ENCODE results near the gene NAV2.

NAV2 gene

DNA sequence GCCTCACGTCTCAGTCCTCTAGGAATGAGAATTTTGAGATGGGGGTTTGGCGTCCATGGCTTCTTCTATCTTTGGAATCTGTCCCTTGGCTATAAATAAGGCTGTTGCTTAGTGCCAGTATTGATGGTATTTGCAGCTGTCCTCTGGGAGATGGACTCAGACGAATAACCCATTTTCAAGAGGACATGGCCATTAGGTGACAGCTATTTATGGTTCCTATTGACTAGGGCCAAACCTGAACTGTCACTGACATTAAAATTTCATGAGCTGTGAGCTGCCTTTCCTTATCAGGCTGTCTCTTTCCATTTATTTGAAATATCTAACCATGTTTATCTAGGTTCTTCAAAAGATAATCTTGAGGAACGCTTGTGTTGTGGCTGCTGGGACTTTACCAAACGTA lies 92.7 kb downstream of the NAV2 start:
- no peak overlapping the region for H3K4me3 ChIP-seq (ENCODE audit: low read length)
- TF ChIP-seq, protein P1, sequence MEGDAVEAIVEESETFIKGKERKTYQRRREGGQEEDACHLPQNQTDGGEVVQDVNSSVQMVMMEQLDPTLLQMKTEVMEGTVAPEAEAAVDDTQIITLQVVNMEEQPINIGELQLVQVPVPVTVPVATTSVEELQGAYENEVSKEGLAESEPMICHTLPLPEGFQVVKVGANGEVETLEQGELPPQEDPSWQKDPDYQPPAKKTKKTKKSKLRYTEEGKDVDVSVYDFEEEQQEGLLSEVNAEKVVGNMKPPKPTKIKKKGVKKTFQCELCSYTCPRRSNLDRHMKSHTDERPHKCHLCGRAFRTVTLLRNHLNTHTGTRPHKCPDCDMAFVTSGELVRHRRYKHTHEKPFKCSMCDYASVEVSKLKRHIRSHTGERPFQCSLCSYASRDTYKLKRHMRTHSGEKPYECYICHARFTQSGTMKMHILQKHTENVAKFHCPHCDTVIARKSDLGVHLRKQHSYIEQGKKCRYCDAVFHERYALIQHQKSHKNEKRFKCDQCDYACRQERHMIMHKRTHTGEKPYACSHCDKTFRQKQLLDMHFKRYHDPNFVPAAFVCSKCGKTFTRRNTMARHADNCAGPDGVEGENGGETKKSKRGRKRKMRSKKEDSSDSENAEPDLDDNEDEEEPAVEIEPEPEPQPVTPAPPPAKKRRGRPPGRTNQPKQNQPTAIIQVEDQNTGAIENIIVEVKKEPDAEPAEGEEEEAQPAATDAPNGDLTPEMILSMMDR (conservative IDR thresholded peaks at IDR 0.05; ENCODE audit: low read length): no peak
- DNase-seq (ENCODE audit: low read depth): no peak

DNA sequence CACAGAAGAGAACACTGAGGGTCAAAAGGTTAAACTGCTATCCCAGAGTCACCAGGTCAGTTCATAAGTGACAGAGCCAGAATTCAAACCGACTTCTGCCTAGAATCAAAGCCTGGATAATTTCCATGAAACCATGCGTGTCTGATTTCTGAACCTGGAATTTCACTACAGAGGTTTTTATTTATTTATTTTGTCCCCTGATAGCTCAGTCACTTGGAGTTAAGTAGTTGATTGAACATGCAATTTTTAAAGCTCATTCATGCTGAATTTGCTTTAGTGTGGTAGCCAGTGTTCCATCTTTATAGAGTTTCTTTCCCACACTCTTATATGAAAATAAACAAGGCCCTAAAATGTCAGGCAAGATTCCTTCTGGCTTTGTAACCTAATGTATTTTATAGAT lies 93.2 kb downstream of the NAV2 start:
- TF ChIP-seq, protein P1 (conservative IDR thresholded peaks at IDR 0.05; ENCODE audit: low read length): no peak
- DNase-seq (ENCODE audit: low read depth): no peak
- no peak overlapping the region for H3K4me3 ChIP-seq (ENCODE audit: low read length)

- TF ChIP-seq, protein P1 (conservative IDR thresholded peaks at IDR 0.05; ENCODE audit: low read length): no peak
- DNase-seq (ENCODE audit: low read depth): no peak
- no peak overlapping the region for H3K4me3 ChIP-seq (ENCODE audit: low read length)
Observed at GRCh38 chr11:19806251-19806650, 93.6 kb downstream of the NAV2 start.

DNA sequence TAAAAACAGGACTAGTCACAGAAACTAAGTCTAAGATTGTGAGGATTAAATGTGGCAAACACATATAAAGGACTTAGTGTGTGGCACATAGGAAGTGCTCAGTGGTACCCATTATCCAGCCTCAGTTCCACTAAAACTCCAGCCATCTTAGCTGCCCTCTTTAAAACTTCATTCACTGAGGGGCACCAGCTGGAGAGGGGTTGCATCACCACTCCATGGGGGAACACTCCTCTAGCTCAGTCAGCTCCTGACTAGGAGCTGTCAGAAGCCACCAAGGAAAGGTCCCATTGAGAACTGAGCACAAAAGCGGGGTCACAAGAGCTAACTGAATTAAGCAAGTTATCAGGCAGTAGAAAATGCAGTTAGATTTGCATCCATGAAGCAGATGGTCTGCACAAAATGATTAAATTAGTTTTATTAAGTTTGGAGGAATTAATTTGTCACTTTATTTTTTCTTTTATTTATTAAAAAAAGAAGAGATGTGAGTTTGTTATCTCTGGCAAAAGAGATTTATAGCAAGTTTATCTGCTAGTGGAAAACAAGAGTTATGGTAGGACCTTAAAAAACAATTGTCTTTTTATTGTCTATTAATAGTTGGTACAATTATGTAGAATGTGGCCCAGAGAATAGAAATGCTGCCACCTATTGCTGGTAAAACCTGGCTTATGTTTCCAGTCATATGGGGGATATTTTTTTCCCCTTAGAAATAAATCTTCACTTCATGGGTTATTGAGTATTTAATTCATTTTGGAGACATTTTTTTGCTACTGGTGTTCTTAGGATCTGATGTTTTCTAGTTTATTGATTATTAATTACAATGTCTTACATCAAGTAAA lies 95.7 kb downstream of the NAV2 start:
- no peak for DNase-seq (ENCODE audit: low read depth)
- H3K4me3 ChIP-seq (ENCODE audit: low read length): no peak overlapping the region
- TF ChIP-seq, protein P1 (conservative IDR thresholded peaks at IDR 0.05; ENCODE audit: low read length): peak; percentile 32; the same call in 1 of the 2 replicates

DNA sequence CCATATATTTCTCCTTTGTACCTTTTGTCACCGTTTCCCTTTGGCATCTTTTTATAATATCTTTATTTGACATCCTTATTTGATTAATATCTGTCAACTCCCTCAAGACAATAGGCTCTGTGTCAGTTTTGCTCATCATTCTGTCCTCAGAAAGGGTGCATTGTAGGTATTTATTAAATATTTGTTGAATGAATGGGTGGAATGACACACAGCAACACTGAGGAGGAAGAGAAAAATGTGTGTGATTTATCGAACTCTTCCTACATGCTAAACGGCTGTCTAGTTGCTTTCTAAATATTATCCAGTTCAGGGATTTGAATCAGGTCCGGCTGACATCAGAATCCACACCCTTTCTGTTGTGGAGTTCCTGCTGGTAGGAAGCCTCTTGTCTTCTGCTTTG lies 98.2 kb downstream of the NAV2 start:
- TF ChIP-seq, protein P1 (conservative IDR thresholded peaks at IDR 0.05; ENCODE audit: low read length): no peak
- DNase-seq (ENCODE audit: low read depth): no peak
- H3K4me3 ChIP-seq (ENCODE audit: low read length): no peak overlapping the region

DNA sequence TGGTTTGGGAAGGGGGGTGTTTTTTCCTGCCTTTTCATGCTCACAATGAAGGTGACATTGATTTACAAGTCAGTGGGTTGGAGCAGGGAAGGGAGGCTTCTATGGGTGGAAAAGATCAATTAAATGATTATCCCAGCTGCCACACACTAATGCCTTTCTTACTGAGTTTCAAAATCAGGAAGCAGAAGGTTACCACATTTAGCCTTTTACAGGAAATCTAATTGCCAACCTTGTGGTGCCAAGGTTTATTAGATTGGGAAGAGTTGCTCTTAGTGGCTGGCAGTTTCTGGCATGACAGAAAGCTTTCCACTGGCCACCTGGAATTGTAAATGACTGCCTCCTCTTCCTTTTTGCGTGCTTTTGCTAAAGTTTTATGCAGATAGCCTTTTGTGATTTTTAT lies 98.7 kb downstream of the NAV2 start:
- no peak overlapping the region for H3K4me3 ChIP-seq (ENCODE audit: low read length)
- no peak for DNase-seq (ENCODE audit: low read depth)
- TF ChIP-seq, protein P1 (conservative IDR thresholded peaks at IDR 0.05; ENCODE audit: low read length): no peak

GRCh38 chr11:19812096-19812495 lies 99.5 kb downstream of the NAV2 start:
- no peak for DNase-seq (ENCODE audit: low read depth)
- TF ChIP-seq, protein P1 (conservative IDR thresholded peaks at IDR 0.05; ENCODE audit: low read length): no peak
- H3K4me3 ChIP-seq (ENCODE audit: low read length): no peak overlapping the region
